ENCODE measurements around the gene ZNF518A. TPM values are rescaled to one million over a fixed set of nuclear protein-coding genes. Genes with fewer than 3 reads are reported as not detected.
A peak's percentile ranks its signal among the peaks of the same experiment; 100 is the strongest.

Gene ZNF518A, protein sequence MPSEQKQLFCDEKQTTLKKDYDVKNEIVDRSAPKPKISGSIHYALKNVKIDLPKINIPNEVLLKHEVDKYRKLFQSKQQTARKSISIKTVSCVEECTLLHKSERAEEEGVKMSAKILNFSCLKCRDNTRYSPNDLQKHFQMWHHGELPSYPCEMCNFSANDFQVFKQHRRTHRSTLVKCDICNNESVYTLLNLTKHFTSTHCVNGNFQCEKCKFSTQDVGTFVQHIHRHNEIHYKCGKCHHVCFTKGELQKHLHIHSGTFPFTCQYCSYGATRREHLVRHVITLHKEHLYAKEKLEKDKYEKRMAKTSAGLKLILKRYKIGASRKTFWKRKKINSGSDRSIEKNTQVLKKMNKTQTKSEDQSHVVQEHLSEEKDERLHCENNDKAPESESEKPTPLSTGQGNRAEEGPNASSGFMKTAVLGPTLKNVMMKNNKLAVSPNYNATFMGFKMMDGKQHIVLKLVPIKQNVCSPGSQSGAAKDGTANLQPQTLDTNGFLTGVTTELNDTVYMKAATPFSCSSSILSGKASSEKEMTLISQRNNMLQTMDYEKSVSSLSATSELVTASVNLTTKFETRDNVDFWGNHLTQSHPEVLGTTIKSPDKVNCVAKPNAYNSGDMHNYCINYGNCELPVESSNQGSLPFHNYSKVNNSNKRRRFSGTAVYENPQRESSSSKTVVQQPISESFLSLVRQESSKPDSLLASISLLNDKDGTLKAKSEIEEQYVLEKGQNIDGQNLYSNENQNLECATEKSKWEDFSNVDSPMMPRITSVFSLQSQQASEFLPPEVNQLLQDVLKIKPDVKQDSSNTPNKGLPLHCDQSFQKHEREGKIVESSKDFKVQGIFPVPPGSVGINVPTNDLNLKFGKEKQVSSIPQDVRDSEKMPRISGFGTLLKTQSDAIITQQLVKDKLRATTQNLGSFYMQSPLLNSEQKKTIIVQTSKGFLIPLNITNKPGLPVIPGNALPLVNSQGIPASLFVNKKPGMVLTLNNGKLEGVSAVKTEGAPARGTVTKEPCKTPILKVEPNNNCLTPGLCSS (N-terminal part only)
- 4.5 and 4.7 TPM in 2 replicates for total RNA-seq (2014; rRNA removed; shearing (Covaris generic))

DNA sequence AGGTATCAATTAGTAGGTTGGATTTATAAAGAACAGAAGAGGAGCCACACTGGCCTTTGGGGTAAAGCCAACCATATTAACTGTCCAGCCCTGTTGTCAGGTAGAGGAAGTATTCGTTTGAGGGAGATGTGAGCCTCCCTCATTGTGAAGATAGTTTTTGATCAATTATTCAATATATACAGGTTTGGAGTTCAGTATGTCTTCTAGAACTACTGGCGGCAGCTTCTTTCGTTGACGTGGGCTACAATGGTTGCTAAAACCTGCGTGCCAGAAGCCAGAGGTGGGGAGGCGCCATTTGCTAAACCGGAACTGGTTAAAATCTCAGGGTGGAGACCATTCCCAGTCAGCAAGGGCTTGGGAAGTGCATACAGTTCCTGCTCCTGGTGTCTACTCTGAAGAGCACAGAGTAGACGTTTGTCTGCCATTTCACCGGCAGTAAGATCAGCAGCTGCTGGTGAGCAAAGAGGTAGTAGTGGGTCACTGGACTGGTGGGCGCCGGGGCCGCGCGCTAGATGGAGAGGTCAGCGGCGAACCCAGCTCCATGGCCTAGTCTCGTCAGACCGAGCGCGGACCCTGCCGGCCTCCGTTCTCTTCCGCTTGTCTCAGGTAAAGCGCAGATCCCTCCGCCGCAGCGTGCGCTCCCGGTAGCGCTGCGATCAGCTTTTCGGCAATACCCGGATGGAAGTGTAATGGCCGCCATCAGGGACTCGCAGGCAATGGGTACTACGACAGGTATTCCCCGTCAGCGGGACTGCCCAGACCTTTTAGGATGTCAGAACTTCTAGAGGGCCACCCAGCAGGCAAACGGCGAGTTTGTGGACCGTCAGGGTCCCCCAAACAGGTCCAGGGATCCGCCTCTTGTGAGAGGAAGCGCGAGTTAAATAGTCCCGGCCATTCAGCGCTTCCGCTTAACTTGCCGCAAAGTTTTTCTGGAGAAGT is at the start of gene ZNF518A:
ZNF518A (plus strand) TSS at position 911 of the 939 bp plus-strand sequence. CDS start 26,026 bp downstream, outside the sequence.
- peak; percentile 90 for DNase-seq (ENCODE audit: low spot score)

DNA sequence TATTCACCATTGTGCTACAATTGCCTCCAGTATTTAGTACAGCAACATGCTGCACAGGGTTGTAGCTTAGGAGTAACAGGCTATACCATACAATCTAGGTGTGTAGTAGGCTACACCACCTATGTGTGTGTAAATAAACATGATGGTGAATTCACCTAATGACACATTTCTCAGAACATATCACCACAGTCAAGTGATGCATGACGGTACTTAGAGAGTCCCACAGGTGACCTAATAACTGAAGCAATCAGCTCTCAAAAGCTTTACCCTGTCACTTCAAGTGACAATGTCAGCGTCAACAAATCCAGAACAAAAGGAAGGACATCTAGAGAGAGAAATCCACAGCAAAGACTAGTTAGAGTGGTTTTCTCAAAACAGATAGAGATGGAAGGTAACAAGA is 47.9 kb upstream of the ZNF518A start:
- DNase-seq (ENCODE audit: low spot score) = no peak

DNA sequence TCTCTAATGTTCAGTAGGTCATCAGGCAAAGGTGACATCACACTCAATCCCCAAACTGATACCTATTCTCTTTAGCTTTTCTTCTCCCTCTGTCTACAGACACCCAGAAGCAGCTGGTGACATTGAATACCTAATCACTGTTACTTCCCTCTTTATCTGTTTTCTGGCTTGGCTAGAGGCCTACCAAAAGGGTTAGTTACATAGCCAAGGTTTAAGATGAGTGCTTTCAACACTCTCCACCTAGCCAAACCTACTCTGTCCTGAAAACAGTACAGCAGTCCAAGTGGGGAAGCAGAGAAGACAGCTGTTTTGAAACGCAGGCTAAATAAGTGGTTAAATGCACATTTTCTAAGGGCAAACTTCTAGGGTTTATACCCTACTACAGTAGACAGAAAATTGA is 47.3 kb upstream of the ZNF518A start:
- no peak for DNase-seq (ENCODE audit: low spot score)

DNA sequence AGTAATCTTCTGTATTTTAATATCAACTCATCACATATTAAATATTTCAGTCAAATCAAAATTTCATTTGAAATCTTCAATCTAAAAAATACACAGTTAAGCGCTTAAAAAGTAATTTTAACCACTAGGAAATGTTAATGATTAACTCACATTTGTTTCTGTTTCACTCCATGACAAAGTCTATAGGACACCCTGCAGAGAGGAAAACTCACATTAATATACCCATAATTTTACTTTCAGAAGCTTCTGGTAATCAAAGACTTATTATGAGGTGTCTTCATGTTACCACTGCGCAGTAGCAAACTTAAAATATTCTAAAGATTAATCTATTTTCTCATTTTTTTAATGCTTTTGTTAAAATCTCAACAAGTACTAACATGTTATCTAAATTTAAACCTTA is 41.0 kb upstream of the ZNF518A start:
- DNase-seq (ENCODE audit: low spot score) = no peak

DNA sequence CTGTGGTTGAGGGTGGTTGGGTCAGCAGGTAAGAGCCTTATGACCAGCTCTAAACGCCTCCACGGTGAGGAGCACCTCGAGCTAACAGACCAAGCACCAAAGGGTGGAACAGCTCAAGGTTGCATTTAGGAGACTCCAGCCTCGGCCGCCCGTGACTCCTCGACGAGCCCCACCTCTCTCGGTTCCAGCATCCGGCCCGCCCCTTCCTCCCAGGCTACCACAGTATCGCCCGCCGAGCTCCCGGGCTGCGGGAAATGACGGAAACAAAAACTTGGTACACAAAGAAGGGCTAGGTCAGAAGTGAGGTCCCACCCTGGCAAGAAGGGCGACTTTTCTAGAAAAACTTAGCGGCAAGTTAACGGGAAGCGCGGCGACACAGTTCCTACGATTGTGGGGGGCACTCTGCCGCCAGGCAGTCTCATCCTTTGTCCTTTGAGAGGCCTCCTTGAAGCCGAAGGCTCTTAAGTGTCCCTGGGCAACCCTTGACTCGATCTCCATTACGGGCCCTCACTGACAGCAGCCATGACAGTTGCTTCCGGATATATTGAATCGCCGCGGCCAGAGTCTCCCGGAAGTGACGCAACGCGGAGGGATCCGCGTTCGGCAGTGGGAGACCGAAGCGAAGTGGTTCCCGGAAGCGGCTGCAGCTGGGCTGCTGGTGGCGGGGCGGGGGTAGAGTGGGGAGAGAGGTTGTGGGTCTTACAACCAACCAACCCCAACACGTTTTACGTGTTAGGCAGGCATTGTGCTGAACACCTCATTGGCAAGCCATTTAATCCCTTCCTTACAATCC is 40.2 kb upstream of the ZNF518A start:
- DNase-seq (ENCODE audit: low spot score) = peak; percentile 94

DNA sequence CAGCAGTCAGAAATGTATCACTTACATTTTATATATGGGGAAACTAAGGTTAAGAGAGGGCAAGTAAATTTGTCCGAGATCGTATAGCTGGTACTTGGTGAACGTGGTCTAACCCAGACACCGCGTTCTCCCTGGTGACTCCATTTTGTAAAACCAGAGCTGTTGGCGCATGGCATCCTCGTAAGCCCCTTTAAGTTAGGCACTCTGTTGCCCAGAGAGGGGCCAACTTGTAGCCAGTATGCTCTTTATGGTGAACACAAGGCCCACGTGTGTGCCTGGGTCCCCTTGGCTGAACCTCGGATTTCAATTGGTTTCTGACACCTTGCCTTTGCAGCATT is 39.7 kb upstream of the ZNF518A start:
- no peak for DNase-seq (ENCODE audit: low spot score)

DNA sequence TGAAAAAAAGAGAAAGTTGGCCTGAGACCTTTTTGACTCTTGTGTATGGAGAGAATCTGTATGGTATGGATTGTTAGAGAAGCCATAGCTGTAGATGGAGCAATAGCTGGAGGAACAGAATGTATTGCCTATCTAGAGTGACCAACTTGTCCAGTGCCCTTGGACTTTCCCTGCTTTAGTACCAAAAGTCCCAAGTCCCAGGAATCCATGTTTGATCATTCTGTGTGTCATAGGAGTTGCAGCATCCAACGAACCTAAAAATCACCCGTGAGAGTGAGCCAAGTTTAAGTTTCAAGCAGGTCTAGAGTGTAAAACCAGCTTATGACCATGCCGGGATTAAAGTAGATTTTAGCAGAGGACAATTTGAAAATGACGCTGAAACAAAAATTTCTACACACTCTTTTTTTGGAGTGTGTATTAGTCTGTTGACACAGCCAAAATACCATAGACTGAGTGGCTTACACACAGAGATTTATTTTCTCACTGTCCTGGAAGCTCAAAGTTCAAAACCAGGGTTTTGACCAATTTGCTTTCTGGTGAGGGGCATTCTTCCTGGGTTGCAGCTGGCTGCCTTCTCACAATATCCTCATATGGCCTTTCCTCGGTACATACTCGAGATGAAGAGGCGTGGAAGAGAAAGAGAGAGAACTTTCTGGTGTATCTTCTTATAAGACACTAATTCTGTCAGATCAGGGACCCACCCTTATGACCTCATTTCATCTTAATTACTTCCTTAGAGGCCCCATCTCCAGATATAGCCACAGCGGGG is 36.9 kb upstream of the ZNF518A start:
- no peak for DNase-seq (ENCODE audit: low spot score)

DNA sequence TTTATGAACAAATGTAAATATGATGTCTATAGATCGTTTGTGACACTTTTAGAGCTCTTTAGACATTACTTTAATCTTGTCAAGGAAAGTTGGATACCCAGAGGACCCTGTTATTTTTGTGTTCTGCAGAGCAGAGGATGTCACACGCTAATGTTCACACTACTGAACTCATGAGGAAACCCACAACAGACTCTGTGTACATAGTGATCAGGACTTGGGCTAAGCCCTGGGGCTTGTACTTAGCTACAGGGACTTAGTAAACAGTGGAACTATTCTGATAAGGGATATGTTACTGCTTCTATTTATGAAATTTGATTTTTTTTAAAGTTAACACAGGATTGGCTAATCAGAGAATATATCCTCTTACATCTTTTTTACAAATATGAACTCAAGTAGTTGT is 36.1 kb upstream of the ZNF518A start:
- no peak for DNase-seq (ENCODE audit: low spot score)

DNA sequence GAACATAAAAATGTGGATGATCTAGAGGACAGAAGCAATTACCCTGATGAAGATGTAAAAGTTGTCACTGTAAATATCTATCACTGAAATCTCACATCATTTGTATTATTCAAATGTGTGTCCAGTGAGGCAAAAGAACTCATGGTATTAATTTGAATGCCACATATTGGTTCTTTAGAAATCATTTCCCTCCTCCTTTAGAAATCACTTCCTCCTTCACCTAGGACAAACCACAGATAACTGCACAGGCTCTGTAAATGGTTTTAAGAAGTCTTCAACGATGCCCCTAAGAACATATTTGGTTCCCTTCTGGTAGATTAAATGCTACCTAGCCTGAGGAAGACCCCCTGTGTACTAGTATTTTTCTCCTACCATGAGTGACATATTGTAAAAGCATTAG is 33.1 kb upstream of the ZNF518A start:
- no peak for DNase-seq (ENCODE audit: low spot score)

DNA sequence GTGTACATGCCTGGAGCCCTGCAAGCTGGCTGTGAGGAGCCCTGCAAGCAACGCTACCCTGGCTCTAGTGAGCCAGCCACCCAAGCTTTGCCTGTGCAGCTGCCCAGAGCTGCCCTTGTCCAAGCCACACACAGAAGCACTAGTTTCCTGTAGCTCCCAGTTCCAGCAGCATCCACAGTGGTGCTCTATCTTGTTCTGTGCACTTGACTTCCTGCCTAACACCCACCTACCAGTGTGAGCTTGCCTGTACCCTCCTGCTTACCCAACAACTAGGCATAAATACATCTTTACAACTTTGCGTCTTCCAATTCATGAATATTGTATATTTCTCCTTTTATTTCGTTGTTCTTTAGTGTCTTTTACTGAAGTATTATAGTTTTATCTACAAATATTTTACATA is 32.2 kb upstream of the ZNF518A start:
- DNase-seq (ENCODE audit: low spot score) = no peak

DNA sequence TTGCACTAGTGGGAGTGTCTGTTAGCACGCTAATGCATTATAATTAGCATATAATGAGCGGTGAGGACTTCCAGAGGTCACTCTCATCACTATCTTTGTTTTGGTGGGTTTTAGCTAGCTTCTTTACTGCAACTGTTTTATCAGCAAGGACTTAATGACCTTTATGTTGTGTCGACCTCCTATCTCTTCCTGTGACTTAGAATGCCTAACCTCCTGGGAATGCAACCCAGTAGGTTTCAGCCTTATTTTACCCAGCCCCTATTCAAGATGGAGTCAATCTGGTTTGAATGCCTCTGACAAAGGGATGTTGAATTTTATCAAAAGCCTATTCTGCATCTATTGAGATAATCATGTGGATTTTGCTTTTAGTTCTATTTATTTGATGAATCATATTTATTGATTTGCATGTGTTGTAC is 22.5 kb upstream of the ZNF518A start:
- no peak for DNase-seq (ENCODE audit: low spot score)

DNA sequence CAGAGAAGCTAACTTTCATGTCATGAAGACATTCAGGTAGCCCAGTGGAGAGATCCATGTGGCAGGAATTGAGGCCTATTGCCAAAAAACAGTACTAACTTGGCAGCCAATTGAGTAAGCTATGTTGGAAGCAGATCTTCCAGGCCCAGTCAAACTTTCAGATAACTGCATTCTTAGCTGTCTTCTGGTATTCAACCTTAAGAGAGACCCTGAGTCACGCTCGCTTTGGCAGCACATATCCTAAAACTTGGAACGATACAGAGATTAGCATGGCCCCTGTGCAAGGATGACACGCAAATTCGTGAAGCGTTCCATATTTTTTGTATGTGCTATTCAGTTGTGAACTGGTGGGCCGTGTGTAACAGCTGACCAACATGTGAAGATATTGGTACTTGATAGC is 17.6 kb upstream of the ZNF518A start:
- DNase-seq (ENCODE audit: low spot score) = no peak

DNA sequence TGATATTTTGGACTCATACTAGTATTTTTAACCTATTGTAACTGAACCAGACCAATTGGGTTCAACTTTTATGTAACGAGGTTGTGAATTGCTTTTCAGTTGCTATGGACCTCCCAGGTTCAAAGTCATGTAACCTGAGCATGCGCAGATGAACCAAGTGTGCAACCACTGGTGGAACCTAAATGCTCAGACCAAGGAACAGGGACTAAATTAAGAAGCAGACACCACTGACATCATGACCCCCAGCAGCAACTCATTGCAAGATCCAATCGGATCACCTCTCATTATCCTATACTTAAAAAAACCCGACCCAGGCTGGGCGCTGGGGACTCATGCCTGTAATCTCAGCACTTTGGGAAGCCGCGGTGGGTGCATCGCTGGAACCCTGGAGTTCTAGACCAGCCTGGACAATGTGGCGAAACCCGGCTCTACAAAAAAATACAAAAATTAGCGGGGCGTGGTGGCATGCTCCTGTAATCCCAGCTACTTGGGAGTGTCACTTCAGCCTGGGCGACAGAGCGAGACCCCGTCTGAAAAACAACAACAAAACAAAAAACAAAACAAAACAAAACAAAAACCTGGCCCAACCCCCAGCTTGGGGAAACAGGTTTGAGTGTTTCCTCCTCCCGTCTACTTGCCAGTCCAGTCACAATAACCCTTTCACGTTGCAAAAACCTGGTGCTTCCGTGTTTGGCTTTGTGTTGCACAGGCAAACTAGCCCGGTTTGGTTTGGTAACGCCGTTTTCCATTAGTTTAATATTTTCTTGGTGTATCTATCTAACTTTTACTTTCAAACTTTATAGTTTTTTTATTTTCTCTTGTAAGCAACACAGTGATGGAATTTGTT is 11.3 kb upstream of the ZNF518A start:
- DNase-seq (ENCODE audit: low spot score) = no peak

DNA sequence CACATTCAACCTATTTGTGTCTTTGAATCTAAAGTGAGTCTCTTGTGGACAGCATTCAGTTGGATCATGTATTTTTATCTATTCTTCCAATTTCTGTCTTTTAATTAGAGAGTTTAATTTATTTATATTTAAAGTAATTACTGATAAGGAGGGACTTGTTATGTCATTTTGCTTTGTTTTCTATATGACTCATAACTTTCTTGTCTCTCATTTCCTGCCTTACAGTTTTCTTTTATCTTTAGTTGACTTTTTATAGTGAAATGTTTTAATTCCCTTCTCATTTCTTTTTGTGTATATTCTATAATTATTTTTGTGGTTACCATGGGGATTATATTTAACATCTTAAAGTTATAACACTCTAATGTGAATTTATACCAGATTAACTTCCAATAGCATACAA is 7.3 kb upstream of the ZNF518A start:
- no peak for DNase-seq (ENCODE audit: low spot score)

DNA sequence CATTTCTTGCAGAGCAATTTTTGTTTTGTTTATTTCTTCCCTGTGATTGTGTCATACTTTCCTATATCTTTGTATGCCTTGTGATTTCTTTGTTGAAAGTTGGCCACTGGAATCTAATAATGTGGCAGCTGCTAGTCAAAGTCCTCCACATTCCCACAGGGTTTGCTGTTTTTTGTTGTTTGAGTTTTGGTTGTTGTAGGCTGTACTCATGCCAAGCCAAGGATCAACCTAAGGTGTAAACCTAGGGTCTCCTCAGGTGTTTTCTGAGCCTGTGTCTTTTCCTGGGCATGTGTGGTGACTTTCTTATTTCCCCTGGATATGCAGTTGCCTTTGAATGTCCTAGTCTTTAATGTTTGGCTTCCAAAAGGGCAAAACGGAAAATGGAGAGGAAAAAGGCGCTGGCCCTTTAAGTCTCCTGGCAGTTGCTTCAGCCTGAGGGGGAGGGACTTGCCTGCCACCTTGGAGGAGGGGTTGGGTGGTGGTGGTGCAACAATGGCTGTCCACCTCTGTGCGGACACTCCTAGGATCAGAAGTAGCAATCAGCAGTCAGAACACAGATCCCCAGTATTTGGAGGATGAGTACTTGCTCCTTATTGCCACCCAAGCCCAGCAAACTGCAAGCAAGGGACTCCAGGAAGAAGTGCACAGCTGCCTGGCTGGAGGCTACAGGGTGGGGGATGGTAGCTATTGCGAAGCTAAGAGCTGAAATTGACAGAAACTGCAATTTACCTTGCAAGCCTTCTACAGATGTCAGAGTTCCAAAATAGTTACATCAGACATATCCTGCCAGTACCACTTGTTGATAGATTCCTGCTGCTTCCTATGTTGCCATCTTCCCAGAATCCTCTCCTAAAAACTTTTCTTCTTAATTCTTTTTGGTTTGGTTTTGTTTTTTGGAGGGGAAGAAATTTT is 5.6 kb upstream of the ZNF518A start:
- peak; percentile 72 for DNase-seq (ENCODE audit: low spot score)

DNA sequence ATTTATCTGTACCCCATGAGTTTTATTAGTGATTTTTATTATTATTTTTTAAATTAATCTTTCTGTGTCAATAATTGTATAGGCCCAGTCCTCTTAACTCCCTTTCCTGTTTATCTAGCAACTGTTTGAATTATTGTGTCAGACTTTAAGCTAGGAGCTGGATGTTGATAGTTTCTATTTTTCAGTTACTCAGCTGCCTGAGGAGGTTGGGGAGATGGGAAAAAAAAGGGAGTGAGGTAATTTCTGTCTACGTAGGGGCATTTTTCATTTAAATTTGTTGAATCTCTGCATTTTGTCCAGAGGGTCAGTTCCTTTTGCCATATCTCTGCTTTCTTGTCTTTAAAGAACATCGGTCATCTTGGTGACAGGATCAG is 5.0 kb upstream of the ZNF518A start:
- DNase-seq (ENCODE audit: low spot score) = peak; percentile 12

DNA sequence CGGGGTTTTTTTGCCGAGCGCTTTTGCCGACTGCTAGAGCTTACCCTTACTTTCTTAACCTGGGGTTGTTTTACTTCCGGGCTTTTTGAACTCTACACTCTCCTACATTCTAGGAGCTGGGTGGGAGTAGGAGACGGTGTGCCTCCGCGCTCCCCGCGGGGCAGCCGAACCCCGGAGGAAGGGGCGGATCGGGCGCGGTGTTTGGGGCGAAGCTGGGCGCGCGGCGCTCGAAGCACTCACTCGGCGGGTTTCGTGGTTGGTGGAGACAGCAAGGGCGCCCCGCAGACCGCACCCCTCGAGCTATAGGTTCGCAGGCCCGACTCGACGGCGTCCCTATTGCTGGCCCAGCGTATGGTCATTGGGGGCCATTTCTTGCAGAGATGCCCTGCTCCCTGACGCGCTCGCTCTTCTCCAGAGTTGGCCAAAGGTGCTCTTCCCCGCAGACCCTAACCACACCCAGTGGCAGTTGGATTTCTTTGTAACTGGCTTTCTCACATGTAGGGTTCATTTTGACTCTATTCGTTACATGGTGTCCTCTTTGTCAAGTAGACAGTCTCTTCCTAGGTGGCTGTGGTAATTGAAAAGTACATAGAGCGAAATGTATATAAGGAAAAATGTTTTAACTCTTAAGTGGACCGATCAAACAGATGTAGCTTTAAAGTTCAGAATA is 364 bp downstream of the ZNF518A start:
- peak; percentile 34 for DNase-seq (ENCODE audit: low spot score)

All from H4 (cell line).